Measurements from ENCODE around the gene DOK6. TPM values are rescaled to one million over a fixed set of nuclear protein-coding genes. Genes with fewer than 3 reads are reported as not detected.

DOK6 gene
- polyA plus RNA-seq, 1 experiment = 0.55 TPM

DNA sequence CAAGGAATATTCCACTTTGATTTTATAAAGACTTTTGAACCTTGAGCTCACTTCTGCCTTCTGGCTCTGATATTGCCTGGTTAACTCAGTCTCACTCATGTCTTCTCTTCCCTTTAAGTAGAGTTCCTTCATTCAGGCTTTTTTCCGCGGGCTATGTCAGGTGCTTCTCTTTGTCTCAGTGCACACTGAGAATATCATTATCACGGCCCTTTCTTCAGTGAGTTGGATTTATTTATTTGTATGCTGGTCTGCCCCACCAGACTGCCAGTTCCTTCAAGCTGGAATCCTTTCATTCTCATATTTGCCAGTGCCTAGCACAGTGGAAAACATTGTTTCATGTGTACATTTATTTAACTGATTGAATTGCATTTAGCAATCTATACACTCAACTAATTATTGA lies 136.5 kb downstream of the DOK6 start:
- ChIA-PET CTCF (no interaction called here), POLR2A (no interaction called here)
- DNase-seq (ENCODE audit: low read depth) = no peak
- Histone ChIP-seq H3K27me3 (ENCODE audit: control insufficient read depth, insufficient read depth, low read length) (no peaks in the 10 kb centered on the region), H3K36me3 (ENCODE audit: control insufficient read depth, insufficient read depth, low read length) (no peaks in the 10 kb centered on the region), H3K4me3 (ENCODE audit: low read depth, low read length) (no peak overlapping the region)
- TF ChIP-seq CTCF (IDR thresholded peaks at IDR 0.05; ENCODE audit: insufficient read depth, low read depth, low read length) = no peak

- CTCF ChIA-PET = interaction anchor here (0.7 kb wide), 1 partner anchor 692 kb away, joined by 4 read pairs; no protein-coding TSS in a partner anchor
- no peak for TF ChIP-seq CTCF (IDR thresholded peaks at IDR 0.05; ENCODE audit: insufficient read depth, low read depth, low read length)
- POLR2A ChIA-PET = no interaction called here
- Histone ChIP-seq H3K36me3 (ENCODE audit: control insufficient read depth, insufficient read depth, low read length) (no peaks in the 10 kb centered on the region), H3K4me3 (ENCODE audit: low read depth, low read length) (no peak overlapping the region), H3K27me3 (ENCODE audit: control insufficient read depth, insufficient read depth, low read length) (no peaks in the 10 kb centered on the region)
- no peak for DNase-seq (ENCODE audit: low read depth)
Observed at GRCh38 chr18:69538849-69539248, 138.2 kb downstream of the DOK6 start.

GRCh38 chr18:69539404-69539803 lies 138.7 kb downstream of the DOK6 start:
- Histone ChIP-seq H3K36me3 (ENCODE audit: control insufficient read depth, insufficient read depth, low read length) (no peaks in the 10 kb centered on the region), H3K27me3 (ENCODE audit: control insufficient read depth, insufficient read depth, low read length) (no peaks in the 10 kb centered on the region), H3K4me3 (ENCODE audit: low read depth, low read length) (no peak overlapping the region)
- CTCF ChIA-PET = no interaction called here
- no peak for TF ChIP-seq CTCF (IDR thresholded peaks at IDR 0.05; ENCODE audit: insufficient read depth, low read depth, low read length)
- DNase-seq (ENCODE audit: low read depth) = no peak
- POLR2A ChIA-PET = no interaction called here

- no peak overlapping the region for H3K4me3 ChIP-seq (ENCODE audit: low read depth, low read length)
- ChIA-PET POLR2A (no interaction called here), CTCF (no interaction called here)
- H3K27me3 ChIP-seq (ENCODE audit: control insufficient read depth, insufficient read depth, low read length) = no peaks in the 10 kb centered on the region
- no peak for DNase-seq (ENCODE audit: low read depth)
- H3K36me3 ChIP-seq (ENCODE audit: control insufficient read depth, insufficient read depth, low read length) = no peaks in the 10 kb centered on the region
- TF ChIP-seq CTCF (IDR thresholded peaks at IDR 0.05; ENCODE audit: insufficient read depth, low read depth, low read length) = no peak
Observed at GRCh38 chr18:69556228-69556627, 155.5 kb downstream of the DOK6 start.

GRCh38 chr18:69557282-69557681 lies 156.6 kb downstream of the DOK6 start:
- DNase-seq (ENCODE audit: low read depth) = no peak
- ChIA-PET POLR2A (no interaction called here), CTCF (interaction anchor here (0.8 kb wide), 1 partner anchor 15 kb away, joined by 3 read pairs; no protein-coding TSS in a partner anchor)
- Histone ChIP-seq H3K27me3 (ENCODE audit: control insufficient read depth, insufficient read depth, low read length) (no peaks in the 10 kb centered on the region), H3K36me3 (ENCODE audit: control insufficient read depth, insufficient read depth, low read length) (no peaks in the 10 kb centered on the region), H3K4me3 (ENCODE audit: low read depth, low read length) (no peak overlapping the region)
- no peak for TF ChIP-seq CTCF (IDR thresholded peaks at IDR 0.05; ENCODE audit: insufficient read depth, low read depth, low read length)
